GM10266 (cell line): ENCODE measurements around the gene ATG4A.

Experiments
- DNase-seq: peaks from one replicate; pipeline ENCODE4 v3.0.0; 2012; ENCODE audit errors: extremely low spot score
- CTCF ChIP-seq: IDR thresholded peaks from 2 replicates; pipeline ENCODE4 v1.5.1; 2012; ENCODE audit warnings: mild to moderate bottlenecking, low read depth; ENCODE audit not compliant: control insufficient read depth, insufficient read depth; ENCODE audit errors: missing control alignments

The ATG4A gene

GRCh38 chrX:108122748-108123147 lies 31.2 kb downstream of the ATG4A start:
- TF ChIP-seq CTCF, result no peak
- DNase-seq, result no peak

- DNase-seq, result no peak
Measured at GRCh38 chrX:108123591-108124366, 32.2 kb downstream of the ATG4A start.

GRCh38 chrX:108126661-108127060 lies 35.1 kb downstream of the ATG4A start:
- no peak for DNase-seq
- no peak for TF ChIP-seq CTCF

More at GRCh38 chrX:108123591-108124366, 32.2 kb downstream of the ATG4A start:
- TF ChIP-seq CTCF, result no peak

GRCh38 chrX:108127152-108127551 lies 35.6 kb downstream of the ATG4A start:
- no peak for TF ChIP-seq CTCF
- no peak for DNase-seq

- TF ChIP-seq CTCF, result no peak
- DNase-seq, result no peak
Measured at GRCh38 chrX:108130889-108131288, 39.3 kb downstream of the ATG4A start.

- DNase-seq, result no peak
- TF ChIP-seq CTCF, result no peak
Measured at GRCh38 chrX:108131471-108131870, 39.9 kb downstream of the ATG4A start.

GRCh38 chrX:108132034-108132433 lies 40.5 kb downstream of the ATG4A start:
- no peak for DNase-seq
- TF ChIP-seq CTCF, result no peak
